CD4-positive, alpha-beta T cell treated with Interleukin-6 at 100 ng/mL for 8 hours (primary cell): ENCODE data around the gene TERB1.

Experiments used
- DNase-seq: peaks from one replicate; pipeline ENCODE4 v3.0.0-alpha.2; 2020; ENCODE audit warnings: mixed read lengths, low spot score

Gene TERB1

GRCh38 chr16:66801320-66802105 lies at the start of gene TERB1:
Gene TERB1, minus strand, starts transcription at chr16:66801584. Its CDS starts 4,786 bp downstream, at chr16:66796798.
- DNase-seq = no peak

- DNase-seq = no peak
These were observed 48.9 kb upstream of the TERB1 start for GRCh38 chr16:66850115-66850815.

GRCh38 chr16:66849549-66849948 lies 48.2 kb upstream of the TERB1 start:
- DNase-seq = no peak

- no peak for DNase-seq
These were observed 47.6 kb upstream of the TERB1 start for GRCh38 chr16:66849021-66849420.

GRCh38 chr16:66848172-66848571 lies 46.8 kb upstream of the TERB1 start:
- DNase-seq = no peak

- no peak for DNase-seq
These were observed 46.2 kb upstream of the TERB1 start for GRCh38 chr16:66847533-66848067.

- DNase-seq = no peak
These were observed 45.4 kb upstream of the TERB1 start for GRCh38 chr16:66846831-66847230.

GRCh38 chr16:66846266-66846665 lies 44.9 kb upstream of the TERB1 start:
- no peak for DNase-seq

GRCh38 chr16:66845791-66846221 lies 44.4 kb upstream of the TERB1 start:
- no peak for DNase-seq

GRCh38 chr16:66845080-66845410 lies 43.7 kb upstream of the TERB1 start:
- no peak for DNase-seq

GRCh38 chr16:66844342-66845079 lies 43.1 kb upstream of the TERB1 start, which contains the start of gene CA7:
Gene CA7, plus strand, starts transcription at chr16:66844414. Its CDS starts 74 bp downstream, at chr16:66844488.
- no peak for DNase-seq

GRCh38 chr16:66844009-66844341 lies 42.6 kb upstream of the TERB1 start:
- no peak for DNase-seq

GRCh38 chr16:66843191-66843590 lies 41.8 kb upstream of the TERB1 start:
- DNase-seq = no peak

GRCh38 chr16:66842765-66843164 lies 41.4 kb upstream of the TERB1 start:
- no peak for DNase-seq

GRCh38 chr16:66841366-66841765 lies 40.0 kb upstream of the TERB1 start:
- no peak for DNase-seq

GRCh38 chr16:66840883-66841282 lies 39.5 kb upstream of the TERB1 start:
- DNase-seq = no peak

- DNase-seq = no peak
These were observed 33.4 kb upstream of the TERB1 start for GRCh38 chr16:66834746-66835145.

- no peak for DNase-seq
These were observed 31.4 kb upstream of the TERB1 start for GRCh38 chr16:66832661-66833305.

- no peak for DNase-seq
These were observed 30.8 kb upstream of the TERB1 start for GRCh38 chr16:66832190-66832589.

- DNase-seq = peak; percentile 88
These were observed 29.3 kb upstream of the TERB1 start, which contains the start of gene NAE1 for GRCh38 chr16:66830422-66831404. Gene NAE1, minus strand, starts transcription at chr16:66830976. Its CDS starts 77 bp downstream, at chr16:66830899.

GRCh38 chr16:66824006-66824405 lies 22.6 kb upstream of the TERB1 start:
- no peak for DNase-seq
